ENCODE results near the gene RIN3.

DNA sequence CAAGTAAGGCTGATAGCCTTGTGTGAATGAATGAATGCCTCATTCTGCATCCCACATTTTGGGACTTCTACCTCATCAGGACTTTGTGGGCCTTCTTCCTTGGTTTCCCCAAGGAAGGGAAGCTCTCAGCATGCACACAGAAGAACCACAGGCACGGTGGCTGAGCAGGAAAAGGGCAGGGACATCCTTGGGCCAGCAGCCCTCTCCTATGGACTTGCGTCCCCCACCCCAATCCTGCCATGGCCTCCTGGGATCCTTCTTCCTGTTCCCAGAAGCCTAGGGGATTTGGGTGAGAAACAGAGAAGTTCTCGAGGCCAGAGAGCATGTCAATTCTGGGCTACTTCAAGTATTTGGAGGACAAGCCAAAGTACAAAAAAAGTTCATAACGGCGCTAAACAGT, 165.2 kb downstream of the RIN3 start:
- TF ChIP-seq POLR2A (IDR thresholded peaks at IDR 0.05) = no peak
- TF ChIP-seq, protein P1, sequence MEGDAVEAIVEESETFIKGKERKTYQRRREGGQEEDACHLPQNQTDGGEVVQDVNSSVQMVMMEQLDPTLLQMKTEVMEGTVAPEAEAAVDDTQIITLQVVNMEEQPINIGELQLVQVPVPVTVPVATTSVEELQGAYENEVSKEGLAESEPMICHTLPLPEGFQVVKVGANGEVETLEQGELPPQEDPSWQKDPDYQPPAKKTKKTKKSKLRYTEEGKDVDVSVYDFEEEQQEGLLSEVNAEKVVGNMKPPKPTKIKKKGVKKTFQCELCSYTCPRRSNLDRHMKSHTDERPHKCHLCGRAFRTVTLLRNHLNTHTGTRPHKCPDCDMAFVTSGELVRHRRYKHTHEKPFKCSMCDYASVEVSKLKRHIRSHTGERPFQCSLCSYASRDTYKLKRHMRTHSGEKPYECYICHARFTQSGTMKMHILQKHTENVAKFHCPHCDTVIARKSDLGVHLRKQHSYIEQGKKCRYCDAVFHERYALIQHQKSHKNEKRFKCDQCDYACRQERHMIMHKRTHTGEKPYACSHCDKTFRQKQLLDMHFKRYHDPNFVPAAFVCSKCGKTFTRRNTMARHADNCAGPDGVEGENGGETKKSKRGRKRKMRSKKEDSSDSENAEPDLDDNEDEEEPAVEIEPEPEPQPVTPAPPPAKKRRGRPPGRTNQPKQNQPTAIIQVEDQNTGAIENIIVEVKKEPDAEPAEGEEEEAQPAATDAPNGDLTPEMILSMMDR (IDR thresholded peaks at IDR 0.05 in 8 of 11, conservative IDR thresholded peaks at IDR 0.05 in 3 of 11) = no peak
- TF ChIP-seq POLR2AphosphoS5 (IDR thresholded peaks at IDR 0.05) = no peak

All from spleen (tissue), 7 donors.